Activated gamma-delta T cell treated with anti-CD3 and anti-CD28 coated beads, Interleukin-2, amount 50 U/mL, for 16 hours (primary cell): ENCODE results near the gene SYT17.

Experiments
- DNase-seq: peaks from one replicate; pipeline ENCODE4 v3.0.0-alpha.2; 2020; ENCODE audit warnings: low read depth

SYT17 gene

DNA sequence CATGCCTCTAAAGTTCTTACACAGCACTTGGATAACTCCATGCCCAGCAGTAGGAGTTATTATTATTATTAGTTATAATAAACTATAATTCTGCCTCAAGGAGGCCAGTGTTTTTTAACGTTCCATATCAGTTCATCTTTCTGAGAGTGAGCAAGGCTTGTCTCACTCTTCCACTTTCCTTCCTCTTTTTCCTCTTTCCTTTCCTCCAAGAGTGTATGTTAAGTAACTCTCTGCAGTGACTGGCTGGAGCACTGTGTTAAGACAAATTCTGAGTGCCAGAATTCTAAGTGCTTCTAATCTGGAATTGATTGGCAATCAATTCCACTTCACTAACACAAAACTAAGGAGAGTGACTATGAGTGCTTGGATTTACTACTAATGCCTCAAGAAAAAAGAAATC lies 133.9 kb downstream of the SYT17 start:
- DNase-seq, result no peak

DNA sequence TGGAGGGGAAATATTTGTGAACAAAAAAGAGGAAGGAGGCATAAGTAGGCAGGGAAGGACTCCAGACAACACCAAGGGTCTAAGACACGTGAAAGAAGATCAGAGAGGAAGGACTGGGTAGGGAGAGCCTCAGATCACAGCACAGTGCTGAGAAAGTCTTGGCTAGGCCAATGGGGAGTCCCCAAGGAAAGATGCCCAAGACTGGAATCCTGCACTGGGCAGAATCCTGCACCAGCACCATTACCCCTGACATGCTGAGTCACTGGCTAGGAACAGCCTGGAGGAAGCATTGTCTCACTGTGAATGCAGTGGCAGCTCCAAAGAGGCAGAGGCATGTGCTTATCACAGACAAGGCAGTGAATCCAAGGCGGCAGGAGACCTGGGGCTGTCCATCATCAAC lies 136.7 kb downstream of the SYT17 start:
- DNase-seq, result no peak

DNA sequence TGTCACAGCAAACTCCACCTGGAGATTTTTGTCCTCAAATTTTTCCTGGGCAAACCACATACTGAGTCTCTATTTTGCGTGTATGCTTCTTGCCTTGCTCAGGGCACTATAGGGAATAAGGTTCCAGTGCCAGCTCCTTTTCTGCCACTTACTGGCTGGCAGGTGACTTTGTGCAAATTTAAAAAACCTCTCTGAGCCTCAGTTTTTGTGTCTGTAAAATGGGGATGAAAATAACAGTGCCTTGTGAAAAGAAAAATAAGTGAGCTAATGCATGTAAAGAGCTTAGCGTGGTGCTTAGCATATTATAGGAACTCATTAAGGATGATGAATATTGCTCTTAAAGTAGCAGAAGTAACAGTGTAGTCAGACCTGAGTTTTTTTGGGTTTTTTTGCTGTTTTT lies 137.4 kb downstream of the SYT17 start:
- DNase-seq, result no peak

DNA sequence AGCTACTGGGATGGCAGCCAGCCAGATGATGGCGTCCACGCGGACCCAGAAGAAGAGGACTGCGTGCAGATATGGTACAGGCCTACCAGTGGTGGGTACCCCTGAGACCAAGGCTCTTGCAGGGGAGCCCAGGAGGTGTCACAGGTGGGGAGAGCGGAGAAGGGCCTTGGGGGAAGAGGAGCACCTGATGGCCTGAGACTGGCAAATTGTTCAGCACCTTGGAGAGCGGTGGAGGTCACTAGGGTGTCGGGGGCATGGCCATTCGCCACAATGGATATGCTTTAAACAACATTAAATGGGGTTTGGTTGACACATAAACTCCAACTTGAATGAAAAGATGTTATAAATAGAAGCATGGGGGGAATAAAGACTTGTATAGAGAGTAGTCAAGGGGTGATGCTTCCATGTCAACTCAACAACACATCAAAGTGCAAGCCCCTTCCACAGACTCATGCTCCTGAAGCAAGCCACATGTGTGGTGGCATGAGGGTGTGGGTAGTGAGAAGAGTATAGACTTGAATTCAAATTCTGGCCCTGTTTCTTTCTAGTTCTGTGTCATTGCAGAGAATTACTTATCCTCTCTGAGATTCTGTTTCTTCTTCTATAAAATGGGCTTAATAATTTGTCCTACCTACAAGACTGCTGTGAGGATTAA lies 139.7 kb downstream of the SYT17 start:
- DNase-seq, result no peak

DNA sequence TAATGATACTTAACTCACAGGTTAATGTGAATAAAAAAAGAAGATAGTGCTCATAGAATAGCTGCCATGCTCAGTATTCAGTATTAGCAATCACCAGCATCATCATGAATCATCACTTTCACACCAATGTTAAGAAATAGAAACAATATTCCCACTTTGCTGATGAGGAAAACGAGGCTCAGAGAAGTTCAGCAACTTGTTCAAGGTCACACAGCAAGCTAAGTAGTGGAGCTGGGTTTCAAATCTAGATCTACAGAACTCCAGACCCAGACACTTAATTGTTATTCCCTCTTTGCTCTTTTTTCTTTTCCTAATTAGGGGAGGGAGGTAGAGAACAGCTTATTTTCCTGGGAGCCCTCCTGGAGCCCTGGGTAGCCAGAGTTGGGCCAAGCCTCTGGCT lies 140.4 kb downstream of the SYT17 start:
- no peak for DNase-seq

DNA sequence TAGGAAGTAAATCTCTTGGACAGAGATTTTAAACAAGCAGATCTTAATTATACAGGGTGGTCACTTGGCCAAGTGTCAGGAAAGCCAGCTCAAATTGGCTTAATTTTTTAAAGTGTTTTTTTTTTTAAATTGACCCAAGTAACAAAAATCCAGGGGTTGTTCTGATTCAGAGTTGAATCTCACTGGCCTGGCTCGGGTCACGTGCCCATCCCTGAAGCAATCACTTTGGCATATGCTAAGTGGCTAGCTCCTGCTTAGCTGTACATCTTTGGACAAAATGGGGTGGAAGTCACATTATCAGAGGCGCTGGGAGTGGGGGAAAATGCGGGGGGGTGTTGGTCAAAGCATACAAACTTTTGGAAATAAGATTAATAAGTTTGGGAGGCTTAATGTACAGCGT lies 141.1 kb downstream of the SYT17 start:
- DNase-seq, result no peak

DNA sequence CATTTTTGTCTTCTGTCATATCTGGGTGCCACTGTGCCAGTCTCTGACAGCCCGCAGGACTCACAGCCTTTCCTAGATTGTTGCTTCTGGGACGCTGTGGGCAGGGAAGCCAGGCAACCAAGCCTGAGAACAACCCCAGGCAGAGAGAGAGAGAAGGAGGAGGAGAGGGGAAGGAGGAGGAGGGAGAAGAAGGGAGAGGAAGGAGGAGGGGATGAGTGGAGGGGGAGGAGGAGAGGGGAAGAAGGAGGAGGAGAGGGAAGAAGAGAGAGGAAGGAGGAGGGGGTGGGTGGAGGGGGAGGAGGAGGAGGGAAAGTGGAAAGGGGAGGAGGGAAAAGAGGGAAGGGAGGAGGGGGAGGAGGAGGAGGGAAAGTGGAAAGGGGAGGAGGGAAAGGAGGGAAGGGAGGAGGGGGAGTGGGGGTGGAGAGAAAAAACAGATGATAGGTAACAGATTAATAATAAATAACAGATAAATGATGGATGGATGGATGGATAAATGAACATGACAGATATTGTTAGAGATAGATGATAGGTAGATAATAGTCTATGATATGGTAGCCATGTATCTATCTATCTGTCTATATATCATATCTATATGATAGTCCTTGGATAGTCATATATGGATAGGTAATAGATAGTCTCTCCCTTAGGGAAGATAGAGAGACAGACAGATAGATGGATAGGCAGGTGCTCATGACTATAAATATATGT lies 146.8 kb downstream of the SYT17 start:
- DNase-seq, result no peak

DNA sequence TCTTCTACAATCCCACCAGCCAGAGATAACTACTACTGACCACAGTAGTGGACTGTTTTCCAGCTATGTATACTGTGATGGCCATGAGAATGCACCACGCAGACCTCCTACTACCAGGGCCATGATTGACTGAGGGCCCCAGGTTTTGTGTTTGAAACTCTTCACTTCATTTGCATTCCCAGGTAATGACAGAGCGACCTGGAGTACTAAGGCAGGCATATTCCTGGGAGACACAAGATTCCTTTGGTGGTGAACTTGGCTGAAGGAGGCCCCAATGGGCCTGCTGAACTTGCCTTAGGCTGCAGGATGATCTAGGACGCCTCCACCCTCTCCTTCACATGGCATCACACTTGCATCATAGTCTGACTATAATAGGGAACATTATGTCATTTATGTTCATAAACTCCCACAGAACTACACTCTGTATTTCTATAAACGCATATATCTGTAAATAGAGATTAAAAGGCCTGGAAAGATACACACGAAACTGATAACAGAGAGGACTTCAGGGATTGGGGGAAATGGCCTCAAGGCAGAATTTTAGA lies 147.9 kb downstream of the SYT17 start:
- DNase-seq, result no peak

DNA sequence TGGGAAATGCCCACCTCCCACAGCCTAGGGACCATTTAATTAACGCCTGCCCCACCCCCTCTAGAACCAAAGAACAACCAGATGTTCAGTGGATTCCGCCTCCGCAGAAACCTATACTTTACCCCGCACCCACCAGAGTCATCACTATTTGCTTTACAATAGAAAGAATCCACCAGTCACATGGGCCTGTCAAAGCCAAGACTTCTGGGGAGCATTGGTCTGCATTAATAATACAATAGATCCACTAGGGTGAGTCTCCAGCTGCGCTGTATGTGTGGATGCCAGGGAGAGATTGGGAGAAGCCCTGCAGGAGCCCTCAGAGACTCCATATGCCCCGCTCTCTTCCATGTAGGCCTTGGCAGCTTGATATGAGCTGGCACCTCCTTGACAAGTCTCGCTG lies 148.8 kb downstream of the SYT17 start:
- DNase-seq, result no peak
